ENCODE data around the gene ROCK1. TPM values are rescaled to one million over a fixed set of nuclear protein-coding genes. Genes with fewer than 3 reads are reported as not detected.
A peak's percentile ranks its signal among the peaks of the same experiment; 100 is the strongest.

Gene ROCK1
- total RNA-seq, 4 donors from 2014 or later, result 11.5 to 27.3 (median 18.4) TPM

DNA sequence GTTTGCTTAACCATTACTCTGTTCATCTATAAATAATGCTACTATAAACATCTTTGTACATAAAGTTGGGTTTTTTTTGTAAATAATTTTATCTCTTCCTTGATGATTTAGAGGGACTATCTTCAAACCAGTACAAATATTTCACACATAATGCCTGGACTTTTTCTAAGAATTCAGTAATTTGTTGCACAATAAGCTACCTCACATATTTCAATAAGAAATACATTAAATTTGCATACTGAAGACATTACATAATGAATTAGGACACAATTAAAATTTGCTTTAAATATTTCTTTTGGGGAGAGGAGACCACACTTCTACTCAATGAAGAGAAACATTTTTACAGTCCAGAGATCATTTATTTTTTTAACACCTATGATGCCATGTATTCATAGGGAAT lies 7.2 kb upstream of the ROCK1 start:
- no peak overlapping the region for H3K4me3 ChIP-seq (ENCODE audit: low read depth, poor library complexity, severe bottlenecking)
- no peak for DNase-seq (ENCODE audit: low spot score in 2 of 2)
- intact Hi-C loops (cut with DNase I; ENCODE audit: low total_unique reads), result loop anchor here (10.0 kb wide), 1 partner anchor 686 kb away; no protein-coding TSS in a partner anchor
- TF ChIP-seq POLR2A (IDR thresholded peaks at IDR 0.05), result no peak
- TF ChIP-seq, protein P1, sequence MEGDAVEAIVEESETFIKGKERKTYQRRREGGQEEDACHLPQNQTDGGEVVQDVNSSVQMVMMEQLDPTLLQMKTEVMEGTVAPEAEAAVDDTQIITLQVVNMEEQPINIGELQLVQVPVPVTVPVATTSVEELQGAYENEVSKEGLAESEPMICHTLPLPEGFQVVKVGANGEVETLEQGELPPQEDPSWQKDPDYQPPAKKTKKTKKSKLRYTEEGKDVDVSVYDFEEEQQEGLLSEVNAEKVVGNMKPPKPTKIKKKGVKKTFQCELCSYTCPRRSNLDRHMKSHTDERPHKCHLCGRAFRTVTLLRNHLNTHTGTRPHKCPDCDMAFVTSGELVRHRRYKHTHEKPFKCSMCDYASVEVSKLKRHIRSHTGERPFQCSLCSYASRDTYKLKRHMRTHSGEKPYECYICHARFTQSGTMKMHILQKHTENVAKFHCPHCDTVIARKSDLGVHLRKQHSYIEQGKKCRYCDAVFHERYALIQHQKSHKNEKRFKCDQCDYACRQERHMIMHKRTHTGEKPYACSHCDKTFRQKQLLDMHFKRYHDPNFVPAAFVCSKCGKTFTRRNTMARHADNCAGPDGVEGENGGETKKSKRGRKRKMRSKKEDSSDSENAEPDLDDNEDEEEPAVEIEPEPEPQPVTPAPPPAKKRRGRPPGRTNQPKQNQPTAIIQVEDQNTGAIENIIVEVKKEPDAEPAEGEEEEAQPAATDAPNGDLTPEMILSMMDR (IDR thresholded peaks at IDR 0.05), result no peak

DNA sequence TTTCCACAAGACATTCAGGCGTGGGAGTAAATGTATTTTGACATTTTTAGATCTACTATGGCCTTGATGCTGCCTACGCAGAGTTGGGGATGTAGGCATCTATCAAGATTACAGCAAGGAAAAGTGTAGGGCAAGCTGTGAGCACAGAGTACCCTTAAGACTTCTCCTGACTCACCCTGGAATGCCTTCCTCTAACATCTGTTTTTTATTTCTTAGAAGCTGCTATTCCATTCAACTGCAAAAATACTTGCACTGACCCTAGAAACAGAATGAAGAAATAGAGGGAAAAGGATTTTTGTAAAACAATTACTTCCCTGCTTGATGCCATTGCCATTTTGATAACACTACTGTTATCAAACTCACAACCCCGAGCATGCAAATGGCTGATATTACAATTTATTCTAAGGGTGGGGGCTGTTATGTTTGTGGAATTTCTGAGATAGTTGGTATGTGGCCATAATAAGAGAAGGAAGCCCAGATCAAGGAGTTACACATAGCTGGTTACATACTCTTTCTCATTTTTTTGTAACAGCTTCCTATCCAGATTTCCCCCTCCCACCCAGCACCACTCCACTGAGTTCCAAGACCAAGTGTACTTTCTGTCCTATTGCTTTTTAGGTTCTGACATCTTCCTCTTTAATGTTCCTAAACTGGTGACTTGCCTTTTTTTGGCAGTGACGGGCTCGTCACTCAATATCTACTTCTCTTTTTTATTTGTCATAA lies 6.0 kb upstream of the ROCK1 start:
- DNase-seq (ENCODE audit: low spot score in 2 of 2), result no peak
- no peak for TF ChIP-seq POLR2A (IDR thresholded peaks at IDR 0.05)
- TF ChIP-seq, protein P1 (IDR thresholded peaks at IDR 0.05), result no peak
- H3K4me3 ChIP-seq (ENCODE audit: low read depth, poor library complexity, severe bottlenecking), result no peak overlapping the region
- WGBS, 2 donors, result 44 to 54% methylated on average over 5 of the region's 5 CpGs
- intact Hi-C loops (cut with DNase I; ENCODE audit: low total_unique reads), result loop anchor here (10.0 kb wide), 1 partner anchor 687 kb away; no protein-coding TSS in a partner anchor

DNA sequence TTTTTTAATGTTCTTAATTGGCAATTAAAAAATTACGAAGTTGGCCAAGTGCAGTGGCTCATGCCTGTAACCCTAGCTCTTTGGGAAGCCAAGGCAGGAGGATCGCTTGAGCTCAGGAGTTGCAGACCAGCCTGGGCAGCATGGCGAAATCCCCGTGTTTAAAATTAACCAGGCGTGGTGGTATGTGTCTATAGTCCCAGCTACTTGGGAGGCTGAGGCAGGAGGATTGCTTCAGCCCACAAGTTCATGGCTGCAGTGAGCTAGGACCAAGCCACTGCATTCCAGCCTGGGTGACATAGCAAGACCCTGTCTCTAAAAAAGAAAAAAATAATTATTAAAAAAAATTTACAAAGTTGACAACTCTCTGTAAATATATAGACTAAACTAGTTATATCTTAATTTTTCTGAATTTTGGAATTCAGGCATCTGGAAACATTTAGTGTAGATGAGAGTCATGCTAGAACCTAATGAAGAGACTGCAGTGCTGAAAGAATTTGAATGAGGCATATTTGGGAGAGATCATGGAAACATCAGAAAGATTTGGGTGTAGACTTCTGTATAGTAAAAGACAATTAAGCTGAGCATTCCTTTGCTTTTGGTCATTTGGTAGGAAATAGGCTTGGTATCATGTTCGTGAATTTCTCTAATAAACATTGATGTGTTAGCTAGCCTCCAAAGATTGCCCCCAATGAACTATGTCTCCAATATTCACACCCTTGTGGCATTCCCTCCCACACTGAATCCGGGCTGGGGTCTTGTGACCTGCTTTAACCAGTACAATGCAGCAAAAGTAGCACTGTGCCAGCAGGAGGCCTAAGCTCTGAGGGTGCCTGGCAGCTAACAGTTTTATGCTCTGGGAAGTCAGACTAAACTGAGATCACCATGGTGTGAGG lies 4.2 kb upstream of the ROCK1 start:
- DNase-seq (ENCODE audit: low spot score in 2 of 2), result no peak
- H3K4me3 ChIP-seq (ENCODE audit: low read depth, poor library complexity, severe bottlenecking), result no peak overlapping the region
- intact Hi-C loops (cut with DNase I; ENCODE audit: low total_unique reads), result loop anchor here (10.0 kb wide), 1 partner anchor 689 kb away; no protein-coding TSS in a partner anchor
- TF ChIP-seq POLR2A (IDR thresholded peaks at IDR 0.05), result no peak
- TF ChIP-seq, protein P1 (IDR thresholded peaks at IDR 0.05), result no peak
- 70 to 75% methylated on average over 7 of the region's 7 CpGs for WGBS, 2 donors

DNA sequence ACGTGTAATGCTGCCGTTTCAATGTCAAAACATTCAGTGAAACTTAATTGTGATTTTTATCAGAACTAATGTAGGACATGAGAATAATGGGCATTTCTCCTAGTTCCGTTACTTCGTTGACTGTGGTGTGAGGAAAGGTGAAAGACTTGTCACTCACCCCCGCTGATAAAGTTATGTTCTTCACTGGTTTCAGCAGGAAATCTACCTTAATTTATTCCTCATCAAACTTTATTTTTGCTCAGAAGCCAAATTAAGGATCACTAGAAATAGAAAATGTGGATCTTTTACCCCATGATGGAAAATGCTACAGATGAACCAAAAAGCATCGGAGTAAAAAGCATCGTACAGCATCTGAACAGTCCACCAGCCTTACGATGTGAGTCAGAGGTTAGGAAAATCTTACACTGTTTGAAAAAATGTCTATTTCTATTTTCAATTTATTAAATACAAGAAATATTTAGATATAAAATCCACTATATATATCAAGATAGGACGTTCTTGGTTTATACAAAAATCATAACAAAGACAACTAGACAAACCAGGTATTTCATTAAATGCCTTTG lies 1.0 kb upstream of the ROCK1 start:
- TF ChIP-seq POLR2A (IDR thresholded peaks at IDR 0.05), result no peak
- TF ChIP-seq, protein P1 (IDR thresholded peaks at IDR 0.05), result no peak
- intact Hi-C loops (cut with DNase I; ENCODE audit: low total_unique reads), result loop anchor here (10.0 kb wide), 1 partner anchor 692 kb away; no protein-coding TSS in a partner anchor
- no peak for DNase-seq (ENCODE audit: low spot score in 2 of 2)
- no peak overlapping the region for H3K4me3 ChIP-seq (ENCODE audit: low read depth, poor library complexity, severe bottlenecking)
- WGBS, 2 donors, result 17 to 19% methylated on average over 9 of the region's 9 CpGs

DNA sequence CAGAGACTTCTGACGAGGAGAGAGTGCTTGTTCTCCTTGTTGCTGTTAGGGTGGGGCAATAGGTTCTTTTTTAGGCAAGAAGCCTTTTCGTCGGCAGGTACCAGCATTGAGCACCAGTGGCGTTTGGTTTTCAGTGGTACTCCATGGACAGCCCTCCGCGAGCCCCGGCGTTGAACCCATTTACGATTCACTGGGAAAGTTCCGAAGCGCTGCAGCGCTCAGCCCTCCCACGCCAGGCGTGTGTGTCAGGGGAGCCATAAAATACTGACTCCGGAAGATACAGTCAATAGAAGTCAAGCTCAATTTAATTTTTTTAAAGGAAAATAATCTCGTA lies 494 bp upstream of the ROCK1 start:
- 0% methylated on average over 16 of the region's 16 CpGs for WGBS, 2 donors
- peak overlapping the region; percentile 45 for H3K4me3 ChIP-seq (ENCODE audit: low read depth, poor library complexity, severe bottlenecking)
- no peak for DNase-seq (ENCODE audit: low spot score in 2 of 2)
- TF ChIP-seq POLR2A (IDR thresholded peaks at IDR 0.05), result no peak
- TF ChIP-seq, protein P1 (IDR thresholded peaks at IDR 0.05), result no peak
- intact Hi-C loops (cut with DNase I; ENCODE audit: low total_unique reads), result loop anchor here (10.0 kb wide), 1 partner anchor 693 kb away; no protein-coding TSS in a partner anchor
